Measurements from ENCODE around the gene SLC24A3.

SLC24A3 gene

DNA sequence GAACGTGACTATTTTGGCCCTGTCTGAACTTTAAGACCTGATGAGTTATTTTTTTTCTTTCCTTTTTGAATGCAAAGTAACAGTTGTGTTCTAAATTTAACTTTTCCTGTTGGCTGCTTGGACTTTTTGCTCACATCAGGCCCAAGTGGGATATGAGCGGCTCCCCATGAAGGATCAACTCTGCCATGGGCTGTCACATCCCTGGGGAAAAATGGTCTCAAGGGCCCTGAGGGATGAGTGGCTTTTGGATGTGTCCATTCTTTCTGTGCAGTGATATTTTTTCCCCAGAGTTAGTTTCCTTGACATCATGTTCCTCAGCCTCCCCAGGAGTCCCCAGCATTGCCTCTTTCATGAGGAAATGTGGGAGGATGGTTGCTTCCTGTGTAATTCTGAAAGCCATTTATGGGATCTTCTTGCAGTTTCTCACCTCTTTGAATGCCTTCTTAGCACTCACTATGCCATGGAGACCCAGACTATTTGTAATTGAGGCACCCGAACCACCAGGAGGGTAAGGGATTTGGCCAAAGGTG lies 92.5 kb downstream of the SLC24A3 start:
- DNase-seq (ENCODE audit: low spot score) = no peak

DNA sequence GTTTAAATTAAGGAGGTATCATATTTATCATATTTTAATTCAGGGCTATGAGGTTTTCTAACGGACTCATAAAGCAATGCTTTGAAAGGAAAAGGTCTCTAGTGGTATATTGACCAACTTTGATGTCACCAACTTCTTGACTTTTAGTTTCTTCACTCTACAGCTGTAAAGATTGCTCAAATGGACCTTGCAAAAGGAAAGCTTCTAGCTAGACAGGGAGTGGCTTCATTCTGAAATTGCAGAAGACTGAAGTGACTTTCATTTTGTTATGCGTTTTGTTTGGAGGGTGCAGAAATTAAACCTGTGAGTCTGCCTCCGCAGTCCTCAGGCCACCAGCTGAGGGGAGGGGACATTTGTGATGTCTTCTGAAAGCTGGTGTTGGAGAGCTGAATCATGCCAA lies 95.7 kb downstream of the SLC24A3 start:
- no peak for DNase-seq (ENCODE audit: low spot score)

DNA sequence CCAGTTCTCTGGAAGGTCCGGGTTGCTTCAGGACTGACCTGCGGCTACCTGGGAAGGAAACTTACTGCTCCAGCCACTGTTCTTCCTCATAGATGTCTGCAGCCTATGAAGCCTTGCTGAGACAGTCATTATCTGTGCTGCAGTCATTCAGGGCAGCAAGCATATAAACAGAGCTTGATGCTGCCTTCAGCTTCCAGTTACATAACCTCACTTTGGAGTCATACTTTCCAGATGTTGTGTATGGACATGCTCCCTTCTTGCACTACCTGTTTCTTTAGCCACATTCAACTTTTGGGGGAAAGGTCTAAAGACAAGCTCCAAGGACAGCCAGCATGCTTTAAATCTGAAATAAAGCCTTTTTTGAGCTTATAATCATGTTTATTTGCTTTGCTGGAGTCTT lies 98.1 kb downstream of the SLC24A3 start:
- DNase-seq (ENCODE audit: low spot score) = no peak

DNA sequence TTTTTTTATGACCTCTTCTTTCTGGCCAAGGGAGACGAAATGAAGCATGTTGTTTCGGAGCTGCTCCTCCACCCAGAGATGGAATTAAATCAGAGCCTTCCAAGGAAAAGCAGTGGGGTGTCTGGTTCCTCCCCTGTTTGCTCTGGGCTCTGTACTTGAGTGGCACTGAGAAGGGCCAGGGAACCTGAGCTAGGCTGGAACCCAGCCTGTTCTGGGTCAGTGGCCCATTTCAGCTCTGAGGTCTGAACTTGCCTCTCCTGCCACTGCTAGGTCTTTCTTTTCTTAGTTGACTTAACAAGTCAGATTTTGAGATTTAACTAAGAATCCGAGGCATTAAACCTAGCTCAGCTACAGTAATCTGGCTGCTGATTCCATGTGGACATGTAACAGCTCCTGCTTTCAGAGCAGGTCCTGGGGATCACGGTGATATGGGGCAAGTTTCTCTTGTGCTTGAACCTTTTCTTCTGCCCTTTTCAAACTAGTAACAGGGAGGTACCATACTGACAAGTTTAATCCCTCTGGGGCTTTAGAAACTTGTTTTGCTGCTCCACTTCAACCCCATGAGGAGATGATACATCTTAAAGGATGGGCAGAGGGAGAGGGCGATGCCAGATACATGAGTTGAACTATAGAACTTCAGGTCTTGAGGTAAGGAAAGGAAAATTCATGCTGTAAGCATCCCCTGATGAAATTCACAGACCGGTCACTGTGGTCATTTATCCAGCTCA lies 101.1 kb downstream of the SLC24A3 start:
- DNase-seq (ENCODE audit: low spot score) = no peak

DNA sequence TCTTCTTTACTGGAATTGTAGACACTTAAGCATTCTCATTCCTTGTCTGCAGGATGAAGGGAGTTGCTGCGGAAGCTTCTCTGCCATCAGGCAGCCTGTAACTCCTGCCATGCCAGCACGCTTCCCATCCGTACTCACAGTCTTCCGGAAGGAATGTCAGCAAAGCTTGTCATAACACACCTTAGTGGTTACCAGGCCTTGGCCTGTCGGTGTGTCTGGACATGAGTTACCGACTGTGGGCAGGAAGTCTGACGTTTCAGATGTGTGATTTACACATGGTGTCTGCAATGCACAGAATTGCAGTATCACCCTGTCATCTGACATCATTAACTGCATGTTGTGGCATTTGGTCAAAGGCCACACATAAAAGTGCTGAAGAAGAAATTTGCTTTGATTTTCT lies 102.2 kb downstream of the SLC24A3 start:
- DNase-seq (ENCODE audit: low spot score) = no peak

DNA sequence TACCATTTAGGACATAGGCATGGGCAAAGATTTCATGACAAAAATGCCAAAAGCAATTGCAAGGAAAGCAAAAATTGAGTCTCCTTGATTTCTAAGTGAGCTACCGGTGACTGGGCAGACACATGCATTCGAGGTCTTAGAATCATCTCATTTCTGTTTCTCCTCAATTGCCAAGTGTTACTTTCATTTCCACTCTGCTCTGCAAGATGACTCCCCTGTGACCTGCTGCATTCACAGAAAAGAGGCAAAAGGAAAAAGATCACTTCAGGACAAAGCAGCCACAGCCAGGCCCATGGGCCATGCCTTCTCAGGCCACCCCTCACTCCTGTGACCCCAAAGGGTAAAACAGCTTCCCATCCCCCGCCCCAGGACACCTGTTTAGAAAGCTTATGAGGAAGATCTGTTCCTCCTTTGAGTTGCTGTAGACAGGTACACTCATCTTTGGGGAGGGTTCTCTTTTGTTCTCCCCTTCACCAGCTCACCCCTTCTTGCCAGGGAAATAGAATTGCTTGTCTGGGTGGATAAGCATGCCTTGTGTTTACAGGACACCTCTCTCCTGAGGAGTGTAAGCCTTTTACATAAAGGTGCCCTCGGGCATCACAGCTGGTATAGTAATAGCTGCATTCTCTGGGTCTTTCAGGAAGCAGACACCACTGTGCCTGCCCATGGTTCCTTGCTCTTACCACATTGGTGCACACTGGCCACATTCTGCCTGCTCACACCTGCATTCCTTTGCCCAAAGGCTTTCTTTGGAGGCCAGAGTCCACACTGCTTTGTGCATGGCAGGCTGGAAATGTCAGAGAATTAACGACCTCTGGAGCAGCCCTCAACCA lies 105.0 kb downstream of the SLC24A3 start:
- no peak for DNase-seq (ENCODE audit: low spot score)

DNA sequence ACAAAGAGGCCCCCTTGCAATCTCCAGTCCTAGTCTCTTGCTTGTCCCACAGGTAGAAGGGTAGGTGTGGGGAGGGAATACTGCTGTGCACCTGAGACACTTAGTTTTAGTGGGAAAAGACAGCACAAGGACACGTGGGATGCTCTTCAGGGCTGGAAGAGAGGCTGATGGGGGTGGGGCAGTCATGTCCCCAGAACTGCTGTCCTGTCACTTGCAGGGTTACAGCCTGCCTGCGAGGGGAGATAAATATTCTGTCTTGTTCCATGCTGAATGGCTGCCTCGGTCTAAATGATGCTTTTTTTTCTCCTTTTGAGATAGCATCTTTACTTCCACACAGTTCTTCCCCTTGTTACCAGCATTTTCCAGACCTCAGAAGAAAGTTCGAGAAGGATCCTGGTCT lies 106.2 kb downstream of the SLC24A3 start:
- no peak for DNase-seq (ENCODE audit: low spot score)

DNA sequence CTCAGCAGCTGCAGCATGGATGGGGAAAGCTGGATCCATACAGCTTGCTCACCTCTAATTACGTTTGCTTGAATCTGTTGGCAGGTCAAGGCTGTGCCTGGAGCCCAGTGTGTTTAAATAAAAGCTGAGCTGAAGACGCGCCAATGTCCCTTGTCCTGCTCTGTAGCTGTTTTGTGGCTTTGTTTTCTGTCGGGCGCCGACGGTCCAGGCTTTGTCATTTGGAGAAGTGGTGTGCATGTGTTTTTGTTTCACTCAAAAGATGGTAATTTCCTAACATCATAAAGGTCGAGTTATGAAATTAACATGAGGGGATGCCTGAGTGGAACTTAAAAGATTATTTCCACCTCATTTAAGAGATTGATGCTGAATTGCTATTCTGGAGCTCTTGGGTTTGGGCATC lies 107.6 kb downstream of the SLC24A3 start:
- DNase-seq (ENCODE audit: low spot score) = no peak

DNA sequence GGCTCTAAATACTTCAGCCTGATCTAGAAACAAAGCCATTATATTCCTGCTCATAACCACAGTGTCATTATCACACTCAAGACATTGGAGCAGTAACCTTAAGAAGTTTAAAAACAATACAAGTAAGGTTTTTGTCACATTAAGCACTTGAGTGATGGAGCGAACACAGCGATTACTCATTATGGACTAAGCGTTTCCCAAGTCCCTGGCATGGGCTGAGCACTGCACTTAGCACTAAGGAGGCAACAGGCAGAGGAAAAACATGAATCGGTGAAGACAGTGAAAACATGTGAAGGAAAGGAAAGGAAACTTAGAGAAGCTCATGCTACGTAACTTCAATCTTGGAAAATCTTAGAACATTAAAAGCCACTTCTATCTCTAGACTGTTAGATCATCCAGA lies 108.7 kb downstream of the SLC24A3 start:
- no peak for DNase-seq (ENCODE audit: low spot score)

DNA sequence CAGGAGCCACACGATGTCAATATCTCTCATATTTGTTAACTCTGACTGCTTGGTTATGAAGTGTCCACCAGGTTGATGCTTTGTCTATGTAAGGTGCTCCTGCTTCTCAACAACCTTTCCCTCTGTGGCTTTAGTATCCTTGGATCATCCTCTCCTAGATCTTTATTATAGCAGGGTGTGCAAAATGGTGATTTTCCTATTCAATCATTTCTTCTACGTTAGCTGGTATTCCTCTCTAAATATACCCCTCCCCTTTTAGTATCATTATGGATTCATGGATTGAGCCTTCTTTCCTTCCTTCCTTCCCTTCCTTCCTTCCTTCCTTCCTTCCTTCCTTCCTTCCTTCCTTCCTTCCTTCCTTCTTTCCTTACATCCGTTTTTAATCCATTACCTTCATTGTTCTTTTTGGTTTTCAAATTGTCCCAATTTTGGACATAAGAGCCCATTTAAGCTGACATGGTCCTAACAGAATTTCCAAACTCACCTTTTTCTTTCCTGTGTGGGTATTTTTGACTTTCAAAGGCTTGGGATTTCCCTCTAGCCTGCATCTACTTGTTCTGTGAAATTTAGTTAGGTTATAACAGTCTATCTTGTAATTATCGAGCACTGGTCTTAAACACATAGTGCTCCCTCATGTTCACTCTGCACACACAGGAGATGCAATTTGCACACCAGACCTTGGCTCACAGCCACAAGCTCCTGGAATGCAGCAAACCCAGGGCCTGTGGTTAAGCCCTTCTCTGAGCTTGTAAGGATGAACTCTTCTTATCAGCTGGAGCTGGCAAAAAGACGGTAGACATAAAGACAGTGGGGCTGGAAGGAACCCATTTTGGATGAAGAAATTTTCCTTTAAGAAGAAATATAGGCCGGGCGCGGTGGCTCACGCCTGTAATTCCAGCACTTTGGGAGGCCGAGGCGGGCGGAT lies 109.9 kb downstream of the SLC24A3 start:
- no peak for DNase-seq (ENCODE audit: low spot score)

DNA sequence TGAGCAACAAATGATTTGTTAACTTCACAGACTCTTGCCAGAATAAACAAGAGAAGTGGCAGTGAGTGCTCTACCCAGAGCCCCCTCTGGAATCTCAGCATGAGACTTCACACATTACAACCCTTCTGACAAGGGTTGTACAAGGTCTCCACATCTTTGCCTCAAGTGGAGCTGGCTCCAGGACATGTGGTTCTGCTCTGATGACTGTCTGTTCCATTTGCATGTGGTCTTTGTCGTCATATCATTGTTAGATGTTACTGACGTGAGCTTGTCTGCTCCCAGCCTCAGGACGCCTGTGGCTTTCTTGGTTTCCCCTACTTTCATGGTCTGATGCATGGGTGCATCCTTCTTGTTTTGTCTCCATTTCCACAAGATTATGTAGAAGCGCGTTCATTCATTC lies 115.0 kb downstream of the SLC24A3 start:
- DNase-seq (ENCODE audit: low spot score) = no peak

DNA sequence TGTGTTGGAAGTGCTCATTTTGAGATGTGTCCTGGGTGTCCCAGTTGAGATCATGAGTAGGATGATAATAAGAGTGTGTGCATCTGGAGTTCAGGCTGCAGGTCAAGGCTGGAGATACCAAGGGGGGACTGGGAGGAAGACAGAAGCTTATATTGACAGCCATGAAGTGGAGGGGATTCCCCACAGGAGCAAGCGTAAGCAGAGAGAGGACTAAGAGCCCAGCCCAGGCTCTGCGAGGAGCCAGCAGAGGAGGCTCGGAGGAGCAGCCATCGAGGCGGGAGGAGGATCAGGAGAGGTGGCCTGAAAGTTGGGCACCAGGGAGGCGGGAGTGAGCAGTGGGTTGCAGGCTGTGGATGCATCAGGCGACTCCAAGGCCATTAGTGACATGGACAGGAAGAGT lies 116.2 kb downstream of the SLC24A3 start:
- no peak for DNase-seq (ENCODE audit: low spot score)

DNA sequence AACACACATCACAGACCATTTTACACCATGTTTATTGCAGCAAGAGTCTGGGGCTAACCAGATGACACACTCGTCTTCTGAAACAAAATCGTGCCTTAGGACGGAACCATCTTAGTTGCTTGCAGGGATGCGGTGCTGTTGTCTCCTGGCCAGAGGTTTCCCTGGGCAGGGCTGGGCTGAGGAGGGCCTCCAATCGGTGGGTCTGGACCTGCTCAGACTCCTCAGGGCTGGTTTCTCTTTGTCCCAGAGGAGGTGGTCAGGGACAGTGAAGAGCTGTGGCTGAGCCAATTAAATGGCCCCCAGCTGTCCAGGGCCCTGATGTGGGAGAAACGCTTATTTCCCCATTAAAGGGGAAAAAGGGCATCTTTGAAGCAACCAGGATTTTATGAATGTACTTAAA lies 117.6 kb downstream of the SLC24A3 start:
- no peak for DNase-seq (ENCODE audit: low spot score)

DNA sequence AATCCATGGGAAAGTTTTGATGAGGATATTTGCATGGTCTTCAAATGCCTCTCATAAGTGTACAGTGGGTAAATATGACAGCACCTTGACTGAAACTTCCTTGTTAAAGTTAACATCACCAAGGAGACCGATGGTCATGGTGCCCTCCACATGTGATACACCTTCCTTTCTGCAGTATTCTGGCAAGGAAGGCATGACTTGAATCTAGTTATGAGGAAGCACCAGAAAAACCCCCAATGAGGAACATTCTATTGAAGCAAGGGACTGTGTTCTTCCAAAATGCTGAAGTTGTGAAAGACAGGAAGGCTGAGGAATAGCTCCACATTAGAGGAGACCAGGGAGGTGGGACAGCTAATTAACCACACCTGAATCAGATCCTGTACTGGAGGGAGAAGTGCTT lies 118.3 kb downstream of the SLC24A3 start:
- DNase-seq (ENCODE audit: low spot score) = no peak

DNA sequence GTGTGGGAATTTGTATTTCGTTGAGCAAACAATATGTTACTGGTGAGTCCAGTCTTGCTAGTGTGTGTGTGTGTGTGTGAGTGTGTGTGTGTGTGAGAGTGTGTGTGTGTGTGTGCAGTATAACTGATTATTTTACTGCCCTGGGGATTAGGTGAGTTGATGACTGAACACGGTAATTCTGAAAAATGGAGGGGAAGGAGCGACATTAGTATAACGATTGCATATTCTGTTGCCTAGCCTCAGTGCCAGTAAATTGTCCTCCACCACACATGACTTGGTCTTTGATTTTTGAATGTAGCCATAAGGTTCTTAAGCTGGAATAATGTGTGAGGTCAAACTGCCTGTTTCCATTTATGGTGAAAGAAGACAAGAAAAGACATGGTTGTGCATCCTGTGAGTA lies 121.1 kb downstream of the SLC24A3 start:
- DNase-seq (ENCODE audit: low spot score) = no peak

DNA sequence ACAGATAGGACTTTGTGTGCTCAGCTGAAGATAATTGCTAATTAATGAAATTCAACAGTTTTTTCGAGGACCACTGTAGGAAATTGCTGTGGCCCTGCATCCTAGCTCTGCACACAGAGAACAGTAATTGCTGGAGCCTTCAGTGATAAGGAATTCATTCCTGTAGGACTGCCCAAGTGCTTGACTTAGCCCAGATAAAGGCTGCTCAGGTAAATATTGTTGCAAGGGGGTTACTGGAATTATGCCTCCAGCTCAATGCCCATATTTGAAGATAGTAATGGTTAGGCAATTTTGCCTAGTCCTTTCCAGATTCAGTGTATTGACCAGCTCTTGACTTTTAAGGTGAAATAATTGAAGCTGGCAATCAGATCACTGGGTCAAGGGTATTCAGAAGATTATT lies 122.9 kb downstream of the SLC24A3 start:
- DNase-seq (ENCODE audit: low spot score) = no peak

DNA sequence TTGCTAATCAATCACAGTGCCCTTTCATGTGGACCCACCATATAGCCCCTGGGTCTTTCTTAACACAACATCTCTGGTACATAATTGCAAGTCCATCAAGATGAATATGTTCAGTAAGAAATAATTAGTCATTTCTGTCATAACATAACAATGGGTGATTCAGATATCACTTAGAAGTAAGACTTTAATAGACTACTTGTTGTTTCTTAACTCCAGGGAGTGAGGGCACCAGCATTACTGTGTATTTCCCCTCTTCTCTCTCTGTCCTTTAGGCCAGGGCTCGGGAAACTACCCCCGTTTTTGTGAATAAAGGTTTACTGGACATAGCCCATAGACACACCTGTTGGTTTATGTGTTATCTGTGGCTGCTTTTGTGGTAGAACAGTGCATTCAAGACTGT lies 123.5 kb downstream of the SLC24A3 start:
- no peak for DNase-seq (ENCODE audit: low spot score)

DNA sequence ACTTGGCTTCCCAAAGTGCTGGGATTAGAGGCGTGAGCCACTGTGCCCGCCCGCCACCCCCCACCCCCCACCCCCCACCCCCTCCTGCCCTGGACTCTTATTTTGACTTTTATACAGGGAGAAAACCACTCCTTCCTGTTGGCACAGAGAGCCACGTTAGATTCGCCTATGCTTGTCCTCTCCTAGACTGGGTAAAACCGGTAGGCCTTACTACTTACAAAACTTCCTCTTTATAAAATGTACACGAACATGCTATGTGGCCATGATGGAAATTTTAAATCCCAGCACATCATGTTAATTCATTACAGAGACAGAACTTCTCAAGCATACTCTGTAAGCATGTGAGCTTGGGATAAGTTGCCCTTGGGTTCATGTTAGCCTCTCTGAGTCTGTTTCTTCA lies 124.2 kb downstream of the SLC24A3 start:
- DNase-seq (ENCODE audit: low spot score) = no peak

DNA sequence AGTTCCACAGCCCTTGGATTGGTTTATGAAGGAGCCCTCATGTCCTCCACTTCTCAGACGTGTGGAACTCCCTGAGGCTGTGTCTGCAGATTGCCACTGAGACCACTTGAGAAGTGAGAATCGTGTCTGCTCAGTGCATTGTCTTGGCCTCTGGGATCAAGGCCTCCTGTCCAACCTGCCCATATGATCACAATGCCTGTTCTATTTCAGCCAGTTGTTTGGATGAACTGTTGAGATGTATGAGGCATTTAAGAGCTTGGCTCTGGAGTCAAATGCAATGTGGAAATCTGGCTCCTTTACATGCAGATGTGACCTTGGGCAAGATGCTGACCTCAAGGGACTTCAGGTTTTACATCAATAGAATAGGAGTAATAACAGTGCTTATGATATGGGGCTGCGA lies 125.9 kb downstream of the SLC24A3 start:
- no peak for DNase-seq (ENCODE audit: low spot score)

DNA sequence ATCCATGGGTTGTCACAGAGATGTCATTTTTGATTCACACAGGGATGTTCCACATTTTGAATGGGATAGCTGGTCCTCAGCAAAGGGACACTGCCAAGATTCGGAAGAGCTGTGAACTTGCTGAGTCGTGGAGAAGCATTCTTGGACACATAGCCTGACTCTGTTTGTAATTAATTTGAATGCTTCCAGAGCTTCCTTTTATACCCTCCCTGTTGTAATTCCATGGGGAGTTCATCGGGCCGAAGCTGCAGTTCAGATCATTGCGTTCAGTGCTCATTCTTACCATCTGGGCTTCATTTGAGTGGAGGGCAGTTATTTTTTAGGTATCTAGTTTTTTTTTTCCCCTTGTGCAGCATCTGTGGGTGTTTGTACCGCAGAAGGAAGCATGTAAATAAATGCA lies 126.5 kb downstream of the SLC24A3 start:
- no peak for DNase-seq (ENCODE audit: low spot score)

DNA sequence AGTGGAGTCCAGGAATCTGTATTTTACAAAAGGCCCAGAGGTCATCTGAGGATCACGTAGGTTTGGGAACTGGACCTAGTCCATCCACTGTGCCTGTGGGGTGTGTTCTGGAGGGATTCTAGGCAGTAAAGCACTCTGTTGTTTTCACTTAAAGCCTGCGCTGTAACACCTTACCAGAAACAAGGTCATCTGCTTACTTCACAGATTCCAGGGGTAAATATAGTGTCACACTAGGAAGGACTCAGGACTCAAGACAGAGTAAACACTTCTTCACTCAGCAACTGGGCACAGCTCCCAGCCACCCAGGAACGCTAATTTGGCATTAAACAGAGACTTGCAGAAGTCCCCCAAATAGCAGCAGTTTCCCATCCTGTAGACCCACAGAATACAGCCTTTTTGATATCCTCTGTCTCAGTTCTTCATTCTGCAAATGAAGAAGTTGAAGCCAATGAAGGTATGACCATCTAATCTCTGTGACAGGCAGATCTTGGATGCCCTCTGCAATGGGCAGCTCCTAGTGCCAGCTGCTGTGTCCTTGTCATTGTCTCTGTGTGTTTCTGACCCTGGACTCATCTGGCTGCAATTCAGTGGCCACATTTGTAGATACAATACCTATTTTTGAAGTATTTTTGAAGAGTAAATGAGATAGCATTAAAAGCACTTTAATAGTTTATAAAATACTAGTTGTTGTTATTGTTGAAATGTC lies 129.1 kb downstream of the SLC24A3 start:
- no peak for DNase-seq (ENCODE audit: low spot score)

DNA sequence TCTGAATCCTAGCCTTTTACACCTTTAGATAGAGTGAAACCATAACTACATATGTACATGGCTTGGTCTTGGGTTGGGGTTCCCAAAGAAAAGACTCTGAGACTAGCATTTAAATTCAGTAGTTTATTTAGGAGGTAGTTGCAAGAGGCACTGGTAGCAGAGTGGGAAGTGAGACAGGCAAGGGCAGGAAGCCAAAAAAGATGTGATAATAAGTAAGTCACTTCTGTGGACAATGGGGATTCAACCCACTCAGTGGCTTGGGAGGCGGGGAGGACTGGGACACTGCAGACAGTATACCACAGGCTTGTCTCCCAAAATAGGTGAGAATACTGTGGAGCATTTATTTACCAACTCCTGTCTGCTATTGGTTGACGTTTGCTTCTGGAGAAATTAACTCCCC lies 131.9 kb downstream of the SLC24A3 start:
- no peak for DNase-seq (ENCODE audit: low spot score)
